Gastrocnemius medialis (tissue), 4 donors: ENCODE data around the gene DCHS1. TPM values are rescaled to one million over a fixed set of nuclear protein-coding genes. Genes with fewer than 3 reads are reported as not detected.
A peak's percentile ranks its signal among the peaks of the same experiment; 100 is the strongest.

Source experiments
- ATAC-seq, 2 donors: fragments of 150-250 bp; one replicate each; pipeline ENCODE4 v1.9.1; 2016
- DNase-seq, 2 donors: peaks; one replicate each; pipeline ENCODE4 v3.0.0-alpha.2; 2019
- H3K27ac ChIP-seq, 4 donors: fragments of 200-600 bp; sonication (generic); 1 replicate in 1 of 4; 2 replicates in 3 of 4; pipeline ENCODE4 v1.5.1; 2016 to 2018; ENCODE audit warnings: mild to moderate bottlenecking in 2 of 4, moderate library complexity in 1 of 4
- H3K27me3 ChIP-seq, 3 donors: fragments of 200-600 bp; sonication (generic) in 2 of 3; 1 replicate in 1 of 3; 2 replicates in 2 of 3; pipeline versions ENCODE4 v1.5.1 to v1.6.0; 2016 to 2019; ENCODE audit warnings: mild to moderate bottlenecking in 1 of 3, moderate library complexity in 1 of 3
- H3K36me3 ChIP-seq, 2 donors: fragments of 200-600 bp; sonication (generic) in 1 of 2; one replicate each; pipeline ENCODE4 v1.5.1; 2017 to 2018
- H3K4me1 ChIP-seq, 2 donors: fragments of 200-600 bp; sonication (generic) in 1 of 2; one replicate each; pipeline ENCODE4 v1.5.1; 2016 to 2017; ENCODE audit warnings: mild to moderate bottlenecking in 2 of 2
- H3K4me3 ChIP-seq, 4 donors: fragments of 200-600 bp; sonication (generic) in 3 of 4; 1 replicate in 1 of 4; 2 replicates in 3 of 4; pipeline ENCODE4 v1.5.1; 2016 to 2019; ENCODE audit warnings: mild to moderate bottlenecking in 2 of 4
- H3K9me3 ChIP-seq, 3 donors: fragments of 200-600 bp; sonication (generic) in 2 of 3; 1 replicate in 1 of 3; 2 replicates in 2 of 3; pipeline ENCODE4 v1.5.1; 2016 to 2019
- POLR2A ChIP-seq, 2 donors: fragments of 450-650 bp; IDR thresholded peaks; one replicate each; pipeline ENCODE4 v1.6.1; 2017; ENCODE audit warnings: antibody characterized with exemption in 2 of 2, mild to moderate bottlenecking in 2 of 2, moderate library complexity in 2 of 2
- in situ Hi-C, 4 donors: fragments of 200-750 bp; cut with MboI; loops; one replicate each; pipeline versions ENCODE4 v1.15.0 to v1.8.0; 2017; ENCODE audit warnings: low sequenced_read_pairs in 4 of 4
- intact Hi-C: fragments of 100-400 bp; cut with DNase I; formaldehyde crosslinking; loops from one replicate; pipeline ENCODE4 v1.15.1; 2023; ENCODE audit warnings: low total_unique reads
- total RNA-seq, 4 donors: library from RNA; depleted of rRNA; stranded (reverse); fragments of >200 nt; gene quantifications; one replicate each; pipeline versions ENCODE4 v1.1.0 to v1.2.3, GENCODE V29; 2016
- TF ChIP-seq, protein P1 (sequence below), 5 experiments: fragments of 450-650 bp in 3 of 5; fragments of 200-600 bp in 2 of 5; sonication (generic) in 2 of 5; IDR thresholded peaks in 4 of 5; conservative IDR thresholded peaks in 1 of 5; 1 replicate in 4 of 5; 2 replicates in 1 of 5; pipeline ENCODE4 v1.5.1; 2016 to 2019; ENCODE audit warnings: antibody characterized with exemption in 5 of 5, mild to moderate bottlenecking in 3 of 5, moderate library complexity in 3 of 5

The DCHS1 gene
- total RNA-seq, 4 donors from 2014 or later, result 1.5 to 3.8 (median 2.8) TPM

DNA sequence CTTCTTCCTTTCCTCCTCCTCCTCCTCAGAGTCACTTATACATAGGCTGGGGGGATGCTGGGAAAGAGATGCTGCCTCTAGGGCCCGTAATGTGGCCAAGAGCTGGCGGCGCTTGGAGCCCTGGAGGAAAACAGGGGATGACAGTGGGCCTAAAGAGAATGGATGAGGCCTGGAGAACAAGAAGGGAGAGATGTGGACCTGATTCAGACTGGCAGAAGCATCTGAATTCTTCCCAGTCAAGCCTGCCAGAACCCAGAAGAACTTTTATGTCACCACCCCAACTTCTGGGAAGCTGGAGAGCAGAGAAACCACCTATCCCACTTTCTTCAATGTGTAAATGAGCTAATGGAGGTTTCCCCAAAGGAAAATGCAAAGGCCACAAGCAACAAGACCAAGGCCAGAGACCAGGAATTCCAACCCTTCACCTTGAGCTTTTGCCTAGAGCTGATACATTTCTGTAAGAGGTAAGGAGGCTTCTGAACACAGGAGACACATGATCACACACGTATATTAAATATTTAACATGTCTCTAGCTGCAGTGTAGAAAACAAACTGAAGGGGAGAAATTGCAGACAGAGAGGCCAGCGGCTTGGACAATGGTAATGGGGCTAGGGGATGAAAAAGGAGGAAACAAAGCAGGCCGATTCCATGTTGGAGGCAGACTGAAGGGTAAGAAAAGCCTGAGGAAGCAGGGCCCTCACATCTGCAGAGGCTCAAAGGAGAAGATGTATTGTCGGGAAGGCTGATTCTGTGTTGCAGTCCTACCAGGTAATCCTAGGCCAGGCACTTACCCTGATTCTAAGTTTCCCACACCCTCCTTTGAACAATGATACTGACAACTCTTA lies 53.3 kb downstream of the DCHS1 start:
- Histone ChIP-seq H3K4me1 (peaks cover 41 to 46% of the 10 kb centered on the region in 2 donors), H3K27ac (peak overlapping the region; percentile 93 to 97 (median 94)), H3K27me3 (no peaks in the 10 kb centered on the region), H3K4me3 (peak overlapping the region; percentile 87 to 97 (median 90)), H3K36me3 (peaks cover 0 to 36% of the 10 kb centered on the region in 2 donors), H3K9me3 (no peaks in the 10 kb centered on the region)
- in situ Hi-C loops (loop anchor here in 2 of 4 donors (5.0 to 10.0 kb wide), 3 partner anchors 80 to 128 kb away; partner anchors contain the start of genes MRPL17 (in 2 of the 2) and TRIM3 (in 1 of the 2)), intact Hi-C loops (loop anchor here (1.0 to 10.0 kb wide), 4 partner anchors 31 to 368 kb away; partner anchors contain the start of genes ARFIP2, CNGA4, FHIP1B and SMPD1)
- ATAC-seq (no peak), DNase-seq (no peak)
- TF ChIP-seq, protein P1, sequence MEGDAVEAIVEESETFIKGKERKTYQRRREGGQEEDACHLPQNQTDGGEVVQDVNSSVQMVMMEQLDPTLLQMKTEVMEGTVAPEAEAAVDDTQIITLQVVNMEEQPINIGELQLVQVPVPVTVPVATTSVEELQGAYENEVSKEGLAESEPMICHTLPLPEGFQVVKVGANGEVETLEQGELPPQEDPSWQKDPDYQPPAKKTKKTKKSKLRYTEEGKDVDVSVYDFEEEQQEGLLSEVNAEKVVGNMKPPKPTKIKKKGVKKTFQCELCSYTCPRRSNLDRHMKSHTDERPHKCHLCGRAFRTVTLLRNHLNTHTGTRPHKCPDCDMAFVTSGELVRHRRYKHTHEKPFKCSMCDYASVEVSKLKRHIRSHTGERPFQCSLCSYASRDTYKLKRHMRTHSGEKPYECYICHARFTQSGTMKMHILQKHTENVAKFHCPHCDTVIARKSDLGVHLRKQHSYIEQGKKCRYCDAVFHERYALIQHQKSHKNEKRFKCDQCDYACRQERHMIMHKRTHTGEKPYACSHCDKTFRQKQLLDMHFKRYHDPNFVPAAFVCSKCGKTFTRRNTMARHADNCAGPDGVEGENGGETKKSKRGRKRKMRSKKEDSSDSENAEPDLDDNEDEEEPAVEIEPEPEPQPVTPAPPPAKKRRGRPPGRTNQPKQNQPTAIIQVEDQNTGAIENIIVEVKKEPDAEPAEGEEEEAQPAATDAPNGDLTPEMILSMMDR (IDR thresholded peaks at IDR 0.05 in 4 of 5, conservative IDR thresholded peaks at IDR 0.05 in 1 of 5), result no peak
- TF ChIP-seq POLR2A (IDR thresholded peaks at IDR 0.05), result no peak

DNA sequence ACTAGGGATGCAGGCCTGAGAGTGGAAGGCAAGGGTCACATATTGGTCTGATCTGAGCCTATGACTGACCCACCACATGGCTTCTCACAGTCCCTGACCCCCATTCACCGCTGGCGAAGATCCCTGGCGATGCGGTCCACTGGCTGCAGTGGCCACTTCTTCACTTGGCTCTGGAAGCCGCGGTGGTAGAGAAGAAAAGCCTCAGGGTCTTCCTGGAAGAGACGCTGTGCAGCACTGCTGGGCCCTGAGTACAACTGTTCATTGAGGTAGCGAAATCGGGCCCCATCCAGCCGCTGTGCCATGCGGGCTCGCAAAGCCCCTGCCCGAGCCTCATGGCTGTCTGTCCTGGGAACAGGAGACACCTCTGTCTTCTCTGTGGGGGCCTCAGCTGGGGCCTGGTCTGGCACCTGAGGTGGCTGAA lies 54.6 kb downstream of the DCHS1 start:
- no peaks in the 10 kb centered on the region for H3K27me3 ChIP-seq
- H3K27ac ChIP-seq, result no peak overlapping the region
- intact Hi-C loops (loop anchor here (5.0 to 10.0 kb wide), 3 partner anchors 119 to 366 kb away; partner anchors contain the start of genes ARFIP2, CNGA4, FHIP1B and SMPD1), in situ Hi-C loops (loop anchor here in 2 of 4 donors (5.0 to 10.0 kb wide), 3 partner anchors 81 to 126 kb away; partner anchors contain the start of genes MRPL17 (in 2 of the 2) and TRIM3 (in 1 of the 2))
- H3K9me3 ChIP-seq, result no peaks in the 10 kb centered on the region
- DNase-seq (no peak), ATAC-seq (no peak)
- peaks cover 0 to 47% of the 10 kb centered on the region in 2 donors for H3K36me3 ChIP-seq
- H3K4me1 ChIP-seq, result peaks cover 33 to 41% of the 10 kb centered on the region in 2 donors
- no peak overlapping the region for H3K4me3 ChIP-seq
- no peak for TF ChIP-seq POLR2A (IDR thresholded peaks at IDR 0.05)
- TF ChIP-seq, protein P1 (IDR thresholded peaks at IDR 0.05 in 4 of 5, conservative IDR thresholded peaks at IDR 0.05 in 1 of 5), result no peak

DNA sequence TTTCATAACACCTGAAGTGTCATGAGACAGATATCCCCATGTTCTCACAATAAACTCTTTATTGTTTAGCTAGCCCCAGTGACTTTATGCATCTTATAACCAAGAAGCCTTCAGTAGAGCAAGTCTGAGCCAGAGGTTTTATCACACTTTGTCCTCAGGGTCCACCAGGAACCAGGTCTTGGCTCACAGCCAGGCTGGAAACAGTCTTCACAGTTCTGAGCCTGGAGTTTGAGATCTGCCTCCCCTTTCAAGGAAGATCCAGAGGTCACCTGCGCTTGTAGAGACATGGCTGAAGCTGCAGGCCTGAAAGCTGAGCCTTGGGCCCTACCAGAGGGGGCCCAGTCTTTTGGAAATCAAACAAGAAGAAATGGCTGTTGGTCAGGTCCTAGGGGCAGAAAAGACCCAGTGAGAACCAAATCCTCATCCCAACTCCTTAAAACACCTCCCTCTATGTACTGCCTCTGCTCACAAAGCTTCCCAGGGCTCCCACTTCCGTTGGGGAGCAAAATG lies 55.7 kb downstream of the DCHS1 start:
- TF ChIP-seq, protein P1 (IDR thresholded peaks at IDR 0.05 in 4 of 5, conservative IDR thresholded peaks at IDR 0.05 in 1 of 5), result no peak
- no peaks in the 10 kb centered on the region for H3K27me3 ChIP-seq
- H3K36me3 ChIP-seq, result peaks cover 0 to 50% of the 10 kb centered on the region in 2 donors
- intact Hi-C loops, result loop anchor here (5.0 to 10.0 kb wide), 3 partner anchors 118 to 365 kb away; partner anchors contain the start of genes ARFIP2, CNGA4, FHIP1B and SMPD1
- no peaks in the 10 kb centered on the region for H3K9me3 ChIP-seq
- H3K27ac ChIP-seq, result no peak overlapping the region
- no peak overlapping the region for H3K4me3 ChIP-seq
- ATAC-seq, result no peak
- no peak for DNase-seq
- in situ Hi-C loops, result loop anchor here in 2 of 4 donors (5.0 to 10.0 kb wide), 3 partner anchors 82 to 125 kb away; partner anchors contain the start of genes MRPL17 (in 2 of the 2) and TRIM3 (in 1 of the 2)
- H3K4me1 ChIP-seq, result peaks cover 25 to 35% of the 10 kb centered on the region in 2 donors

DNA sequence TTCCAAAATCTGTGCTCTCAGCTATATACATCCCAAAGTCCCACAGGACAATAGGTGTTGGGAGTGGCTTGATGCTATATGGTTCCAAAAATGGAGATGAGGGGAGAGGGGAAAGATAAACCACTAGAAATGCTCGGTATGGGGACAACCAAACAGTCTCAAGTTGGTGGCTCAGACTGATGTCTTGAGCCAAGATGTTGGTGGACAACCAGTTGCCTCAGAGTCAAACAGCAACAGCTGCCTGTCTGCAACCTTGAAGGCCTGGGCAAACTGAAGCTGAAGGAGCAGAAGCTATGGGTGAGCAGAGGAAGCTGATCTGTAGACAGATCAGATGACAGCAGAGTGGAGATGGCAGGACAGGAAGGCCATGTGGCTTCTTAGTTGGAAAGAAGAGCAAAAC lies 56.2 kb downstream of the DCHS1 start:
- ATAC-seq (no peak), DNase-seq (no peak)
- in situ Hi-C loops, result no loop called here
- intact Hi-C loops, result no loop called here
- peaks cover 20 to 30% of the 10 kb centered on the region in 2 donors for H3K4me1 ChIP-seq
- TF ChIP-seq, protein P1 (IDR thresholded peaks at IDR 0.05 in 4 of 5, conservative IDR thresholded peaks at IDR 0.05 in 1 of 5), result no peak
- TF ChIP-seq POLR2A (IDR thresholded peaks at IDR 0.05), result no peak
- no peaks in the 10 kb centered on the region for H3K9me3 ChIP-seq
- no peaks in the 10 kb centered on the region for H3K27me3 ChIP-seq
- no peak overlapping the region for H3K4me3 ChIP-seq
- H3K36me3 ChIP-seq, result peaks cover 0 to 52% of the 10 kb centered on the region in 2 donors
- no peak overlapping the region for H3K27ac ChIP-seq
